C4-2B (cell line): ENCODE results near the gene DAP.
A peak's percentile ranks its signal among the peaks of the same experiment; 100 is the strongest.

Source experiments
- H3K27ac ChIP-seq: fragments of 450-650 bp; 2 replicates; pipeline ENCODE4 v1.5.1; 2017
- ZFX ChIP-seq: fragments of 450-650 bp; IDR thresholded peaks from 2 replicates; pipeline ENCODE4 v1.6.1; 2017
- TF ChIP-seq, protein P1 (sequence below): fragments of 450-650 bp; conservative IDR thresholded peaks from 2 replicates; pipeline ENCODE4 v1.5.1; 2017; ENCODE audit warnings: mild to moderate bottlenecking

The DAP gene

DNA sequence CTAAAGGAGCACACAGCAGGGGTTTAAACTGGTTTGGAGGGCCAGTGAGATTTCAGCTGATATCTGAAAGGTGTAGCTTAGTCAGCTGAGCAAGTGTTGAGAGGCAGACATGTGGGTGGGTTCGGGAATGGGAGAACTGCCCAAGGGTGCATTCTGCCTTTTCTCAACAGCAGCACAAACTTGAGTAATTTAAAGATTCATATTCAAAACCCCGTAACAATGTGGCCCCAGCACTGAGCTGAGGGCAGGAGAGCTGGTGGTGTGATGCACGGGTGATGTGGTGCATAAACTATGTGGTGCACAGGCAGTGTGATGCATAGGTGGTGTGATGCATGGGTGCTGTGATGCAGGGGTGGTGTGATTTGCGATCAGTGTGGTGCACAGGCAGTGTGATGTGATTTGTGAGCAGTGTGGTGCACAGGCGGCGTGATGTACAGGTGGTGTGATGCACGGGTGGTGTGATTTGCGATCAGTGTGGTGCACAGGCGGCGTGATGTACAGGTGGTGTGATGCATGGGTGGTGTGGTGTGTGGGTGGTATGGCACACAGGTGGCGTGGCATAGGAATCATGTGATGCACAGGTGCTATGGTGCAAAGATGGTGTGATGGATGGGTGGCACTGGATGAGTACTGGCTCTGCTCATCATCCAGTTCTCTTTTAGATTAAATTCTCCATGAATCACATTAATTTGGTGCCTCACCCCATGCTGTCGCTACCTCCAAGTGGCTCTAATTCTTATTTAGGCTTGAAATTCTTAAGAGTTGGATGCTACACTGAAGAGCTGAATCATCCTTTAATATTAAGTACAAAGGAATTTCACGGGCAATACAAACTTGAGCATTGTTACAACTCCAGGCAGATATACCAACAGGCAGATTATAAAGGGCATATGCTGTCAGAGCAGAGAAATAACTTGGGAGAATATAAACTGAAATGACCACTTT lies 53.6 kb downstream of the DAP start:
- TF ChIP-seq, protein P1, sequence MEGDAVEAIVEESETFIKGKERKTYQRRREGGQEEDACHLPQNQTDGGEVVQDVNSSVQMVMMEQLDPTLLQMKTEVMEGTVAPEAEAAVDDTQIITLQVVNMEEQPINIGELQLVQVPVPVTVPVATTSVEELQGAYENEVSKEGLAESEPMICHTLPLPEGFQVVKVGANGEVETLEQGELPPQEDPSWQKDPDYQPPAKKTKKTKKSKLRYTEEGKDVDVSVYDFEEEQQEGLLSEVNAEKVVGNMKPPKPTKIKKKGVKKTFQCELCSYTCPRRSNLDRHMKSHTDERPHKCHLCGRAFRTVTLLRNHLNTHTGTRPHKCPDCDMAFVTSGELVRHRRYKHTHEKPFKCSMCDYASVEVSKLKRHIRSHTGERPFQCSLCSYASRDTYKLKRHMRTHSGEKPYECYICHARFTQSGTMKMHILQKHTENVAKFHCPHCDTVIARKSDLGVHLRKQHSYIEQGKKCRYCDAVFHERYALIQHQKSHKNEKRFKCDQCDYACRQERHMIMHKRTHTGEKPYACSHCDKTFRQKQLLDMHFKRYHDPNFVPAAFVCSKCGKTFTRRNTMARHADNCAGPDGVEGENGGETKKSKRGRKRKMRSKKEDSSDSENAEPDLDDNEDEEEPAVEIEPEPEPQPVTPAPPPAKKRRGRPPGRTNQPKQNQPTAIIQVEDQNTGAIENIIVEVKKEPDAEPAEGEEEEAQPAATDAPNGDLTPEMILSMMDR: no peak
- no peak for TF ChIP-seq ZFX
- H3K27ac ChIP-seq: no peak overlapping the region

DNA sequence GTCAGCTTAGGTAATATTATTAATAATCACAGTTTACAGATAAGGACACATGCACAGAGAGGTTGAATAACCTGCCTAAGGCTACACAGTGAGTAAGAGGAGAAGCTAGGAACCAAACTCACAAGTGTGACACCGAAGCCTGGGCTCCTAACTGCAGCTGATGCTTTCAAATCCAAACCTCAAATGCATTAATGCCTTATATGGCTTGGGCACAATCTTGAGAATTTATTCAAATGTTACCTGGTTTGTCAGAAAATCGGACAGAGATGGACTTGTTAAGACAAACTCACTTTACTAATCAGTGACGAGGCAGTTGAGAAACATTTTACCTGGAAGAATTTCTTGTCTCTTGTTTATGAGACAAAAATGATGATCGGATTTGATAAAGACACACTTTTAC lies 54.7 kb downstream of the DAP start:
- H3K27ac ChIP-seq: no peak overlapping the region
- no peak for TF ChIP-seq ZFX
- TF ChIP-seq, protein P1: no peak

DNA sequence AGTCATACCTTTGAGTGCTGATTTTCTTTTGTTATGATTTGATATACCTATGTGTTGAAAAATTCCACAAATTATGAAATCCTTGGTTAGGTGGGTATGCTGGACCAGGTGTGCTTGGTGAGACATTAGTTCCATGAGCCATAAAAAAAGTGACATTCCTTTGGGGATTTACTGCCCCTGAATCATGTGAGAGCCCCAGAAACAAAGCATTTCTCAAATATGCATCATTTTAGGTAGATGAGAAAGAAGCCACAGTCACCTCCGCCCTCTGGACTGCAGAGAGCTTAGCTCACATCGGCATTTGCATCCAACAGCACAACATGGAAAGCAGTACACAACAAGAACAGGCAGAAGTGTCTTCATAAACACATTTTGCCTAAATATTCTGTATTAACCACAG lies 55.3 kb downstream of the DAP start:
- TF ChIP-seq, protein P1: no peak
- TF ChIP-seq ZFX: no peak
- peak overlapping the region; percentile 63 for H3K27ac ChIP-seq

DNA sequence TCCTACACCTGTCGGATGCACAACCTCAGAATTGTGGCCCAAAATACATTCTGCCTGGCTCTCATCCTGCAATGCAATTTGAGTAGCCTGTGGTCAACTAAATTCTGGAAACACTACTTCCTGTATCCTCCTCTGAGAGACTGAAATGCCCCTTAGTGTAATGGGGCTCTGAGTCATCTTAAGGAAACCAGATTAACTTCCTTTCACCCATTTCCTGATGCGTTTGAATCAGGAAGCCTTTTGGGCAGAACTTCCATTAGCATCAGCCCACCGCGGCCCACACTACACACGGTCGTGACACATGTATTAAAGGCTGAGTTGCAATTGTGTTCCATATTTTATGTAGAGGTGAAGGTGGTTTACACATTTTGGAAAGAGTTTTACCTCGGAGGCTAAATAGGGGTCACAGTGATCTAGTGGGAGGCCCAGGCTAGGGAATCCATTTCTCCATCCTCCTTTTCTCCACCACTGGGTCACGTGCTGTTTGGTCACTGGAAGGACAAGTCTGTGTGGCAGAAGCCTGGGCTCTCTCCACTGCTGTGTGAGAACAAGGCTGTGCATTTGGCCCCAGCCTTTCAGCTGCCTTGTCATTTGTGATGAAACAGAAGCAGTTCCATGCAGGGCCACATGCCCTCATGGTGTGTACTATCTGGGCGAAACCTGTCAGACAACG lies 55.9 kb downstream of the DAP start:
- peak overlapping the region; percentile 63 for H3K27ac ChIP-seq
- TF ChIP-seq, protein P1: no peak
- TF ChIP-seq ZFX: no peak

DNA sequence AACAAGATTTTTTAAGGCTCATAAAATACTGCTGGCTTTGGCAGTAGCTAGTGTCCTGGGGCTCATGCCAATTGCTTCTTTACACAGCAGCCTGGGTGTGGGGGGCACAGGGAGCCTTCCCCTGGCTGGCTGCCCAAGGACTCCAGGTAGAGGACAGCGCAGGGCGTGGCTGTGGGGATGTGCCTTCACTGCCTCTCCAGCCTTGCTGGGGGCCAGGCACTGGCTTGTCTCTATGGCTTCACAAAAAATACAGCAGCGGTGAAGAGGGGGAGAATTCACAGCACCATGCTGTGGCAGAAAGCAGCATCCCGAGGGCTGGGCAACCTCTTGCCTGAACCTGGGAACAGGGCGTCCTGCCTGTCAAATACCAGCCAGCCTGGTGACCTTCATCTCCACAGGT lies 57.4 kb downstream of the DAP start:
- no peak for TF ChIP-seq ZFX
- TF ChIP-seq, protein P1: no peak
- H3K27ac ChIP-seq: peak overlapping the region; percentile 63

DNA sequence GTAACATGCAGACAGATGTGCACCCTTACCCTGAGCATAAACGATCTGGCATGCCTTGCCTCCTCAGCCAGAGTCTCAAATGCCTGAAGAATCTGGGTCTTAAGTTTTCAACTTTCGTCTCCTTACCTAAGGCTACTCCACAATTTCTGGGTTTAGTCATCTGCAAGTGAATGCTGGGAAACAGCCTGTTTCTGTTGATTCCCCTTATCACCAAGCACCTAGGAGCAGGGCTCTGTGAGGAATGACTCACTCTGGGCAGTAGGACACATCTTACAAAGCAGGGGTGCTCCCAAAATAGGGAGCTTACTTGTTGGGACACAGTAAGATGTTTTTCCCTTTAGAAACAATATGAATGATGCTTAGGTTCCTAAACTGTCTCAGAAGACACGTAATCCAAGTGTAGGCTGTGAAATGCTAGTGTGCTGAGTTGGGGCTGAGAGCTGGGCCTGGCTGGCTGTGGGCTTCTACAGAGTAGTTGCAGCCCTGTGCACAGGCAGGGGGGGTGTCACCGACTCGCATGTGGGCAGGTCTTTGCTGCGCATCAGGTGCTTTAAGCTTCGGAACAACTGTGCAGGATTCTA lies 58.0 kb downstream of the DAP start:
- H3K27ac ChIP-seq: peak overlapping the region; percentile 63
- TF ChIP-seq, protein P1: no peak
- TF ChIP-seq ZFX: no peak
